GM19035 (cell line): ENCODE measurements around the gene FEV.
"Not testable (repeated sequence)": the region's sequence is repeated elsewhere in the genome, so short reads cannot be mapped to it uniquely, and the experiment has no call there.

Experiments used
- ATAC-seq: cut with Tn5 transposase; IDR thresholded peaks from one replicate; pipeline ENCODE4 v1.9.1; 2021; ENCODE audit not compliant: unreplicated experiment

The FEV gene

DNA sequence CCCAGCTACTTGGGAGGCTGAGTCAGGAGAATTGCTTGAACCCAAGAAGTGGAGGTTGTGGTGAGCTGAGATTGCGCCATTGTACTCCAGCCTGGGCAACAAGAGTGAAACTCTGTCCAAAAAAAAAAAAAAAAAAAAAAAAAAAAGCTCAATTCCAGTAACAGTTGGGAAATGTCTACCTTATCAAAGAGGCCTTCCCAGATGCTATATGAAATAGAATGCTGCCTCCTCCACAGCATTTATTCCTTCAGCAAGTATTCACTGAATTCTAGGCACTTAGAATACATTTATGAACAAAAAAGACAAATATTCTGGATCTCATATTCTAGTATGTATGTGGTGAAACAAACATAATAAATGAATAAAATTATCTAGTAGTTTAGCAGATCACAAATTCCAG lies 38.4 kb downstream of the FEV start:
- ATAC-seq: no peak

DNA sequence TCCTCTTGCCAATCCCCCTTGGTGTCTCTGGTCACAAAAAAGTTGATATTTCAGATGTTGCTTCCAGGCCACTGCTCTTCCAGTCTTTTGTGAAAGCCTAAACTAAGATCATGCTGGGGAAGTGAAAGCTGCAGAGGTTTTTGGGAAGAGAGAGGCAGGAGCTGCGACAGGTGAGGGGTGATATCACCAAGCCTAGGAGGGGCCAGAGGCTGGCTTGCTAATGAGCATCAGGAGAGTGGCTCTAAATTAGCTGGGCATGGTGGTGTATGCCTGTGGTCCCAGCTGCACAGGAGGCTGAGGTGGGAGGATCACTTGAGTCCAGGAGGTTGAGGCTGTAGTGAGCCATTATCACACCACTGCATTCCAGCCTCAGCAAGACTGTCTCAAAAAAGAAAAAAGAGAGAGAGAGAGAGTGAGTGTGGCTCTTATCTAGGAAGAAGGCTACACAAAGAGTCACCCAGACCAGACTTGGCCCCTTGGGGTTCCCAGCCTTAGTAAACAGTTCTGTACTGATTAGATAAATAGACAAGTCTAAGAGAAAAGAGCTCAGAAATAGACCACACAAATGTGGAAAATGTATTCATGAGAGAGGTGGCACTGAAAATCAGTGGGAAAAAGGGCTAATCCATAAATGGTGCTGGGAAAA lies 40.1 kb downstream of the FEV start:
- ATAC-seq: no peak

- not testable (repeated sequence) for ATAC-seq
These were observed 53.2 kb downstream of the FEV start for GRCh38 chr2:218931751-218932150.
